Activated CD8-positive, alpha-beta memory T cell treated with anti-CD3 and anti-CD28 coated beads for 36 hours (primary cell): Measurements from ENCODE around the gene NUCB1. TPM values are rescaled to one million over a fixed set of nuclear protein-coding genes. Genes with fewer than 3 reads are reported as not detected.

ENCODE experiments used
- CTCF ChIA-PET: fragments of 350-600 bp; sonication (Branson Sonifier 250); formaldehyde crosslinking; loops from one replicate; lab custom pipeline; 2021; ENCODE audit warnings: antibody characterized with exemption; lab: Charles Lee
- POLR2A ChIA-PET: fragments of 350-600 bp; sonication (Branson Sonifier 250); formaldehyde crosslinking; loops from one replicate; lab custom pipeline; 2021; ENCODE audit warnings: antibody characterized with exemption; lab: Charles Lee
- total RNA-seq, 2 experiments: library from RNA; stranded (reverse); gene quantifications; one replicate each; pipeline ENCODE4 v1.2.3, GENCODE V29; 2021

The NUCB1 gene
- total RNA-seq, 2 experiments from 2014 or later = 89.2 to 89.5 TPM

GRCh38 chr19:48963371-48964204 is 63.5 kb downstream of the NUCB1 start:
- POLR2A ChIA-PET = interaction anchor here (1.0 to 1.5 kb wide), 4 partner anchors 8 to 89 kb away, joined by 3 to 6 read pairs (median 4); partner anchors contain the start of genes BAX and NUCB1

DNA sequence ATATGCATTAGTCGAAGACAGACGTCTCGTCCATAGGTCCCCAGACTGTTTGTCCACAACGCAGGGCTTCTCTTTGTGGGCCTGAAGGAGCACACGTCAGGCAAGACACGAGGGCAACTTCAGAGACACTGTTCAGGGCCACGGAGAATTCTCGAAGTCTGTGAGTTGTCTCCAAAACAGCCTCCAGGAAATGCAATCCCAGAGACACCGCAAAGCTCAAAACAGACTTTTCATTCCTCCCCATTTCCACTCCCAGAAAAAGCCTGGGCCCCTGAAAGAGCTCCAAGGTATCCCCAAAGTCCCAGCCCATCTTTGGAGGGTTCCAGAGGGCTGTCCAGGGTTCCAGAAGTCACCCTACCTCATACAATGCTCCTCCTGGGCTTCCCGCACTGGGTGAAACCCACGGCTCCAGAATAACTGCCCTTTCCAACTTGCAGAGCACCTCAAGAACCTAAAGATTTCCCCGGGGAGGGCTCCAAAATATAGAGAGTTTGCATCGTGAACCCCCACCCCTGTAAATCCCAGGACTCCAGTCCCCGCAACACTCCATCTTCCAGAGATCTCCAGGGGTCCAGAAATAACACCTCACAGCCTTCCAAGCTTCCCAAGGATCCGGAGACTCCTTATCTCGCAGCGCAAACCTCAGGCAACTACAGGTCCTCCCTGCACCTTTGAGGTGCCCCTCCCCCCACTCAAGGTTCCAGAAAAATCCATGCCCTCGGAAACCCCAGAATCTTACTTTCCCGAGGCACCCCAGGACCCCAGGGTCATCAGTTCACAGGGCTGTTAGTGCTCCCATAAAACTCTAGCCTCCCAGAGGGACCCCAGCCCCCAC is 64.3 kb downstream of the NUCB1 start:
- ChIA-PET POLR2A (interaction anchor here (1.0 to 2.1 kb wide), 7 partner anchors 9 to 169 kb away, joined by 3 to 6 read pairs (median 5); partner anchors contain the start of genes BAX, NUCB1 and PPP1R15A), CTCF (interaction anchor here (0.6 to 5.3 kb wide), 4 partner anchors 15 to 176 kb away, joined by 3 to 24 read pairs (median 3); partner anchors contain the start of genes GYS1 and RUVBL2)

More at GRCh38 chr19:48963371-48964204, 63.5 kb downstream of the NUCB1 start:
- CTCF ChIA-PET = interaction anchor here (0.6 to 5.3 kb wide), 3 partner anchors 15 to 153 kb away, joined by 3 to 24 read pairs (median 3); partner anchors contain the start of genes GYS1 and RUVBL2

DNA sequence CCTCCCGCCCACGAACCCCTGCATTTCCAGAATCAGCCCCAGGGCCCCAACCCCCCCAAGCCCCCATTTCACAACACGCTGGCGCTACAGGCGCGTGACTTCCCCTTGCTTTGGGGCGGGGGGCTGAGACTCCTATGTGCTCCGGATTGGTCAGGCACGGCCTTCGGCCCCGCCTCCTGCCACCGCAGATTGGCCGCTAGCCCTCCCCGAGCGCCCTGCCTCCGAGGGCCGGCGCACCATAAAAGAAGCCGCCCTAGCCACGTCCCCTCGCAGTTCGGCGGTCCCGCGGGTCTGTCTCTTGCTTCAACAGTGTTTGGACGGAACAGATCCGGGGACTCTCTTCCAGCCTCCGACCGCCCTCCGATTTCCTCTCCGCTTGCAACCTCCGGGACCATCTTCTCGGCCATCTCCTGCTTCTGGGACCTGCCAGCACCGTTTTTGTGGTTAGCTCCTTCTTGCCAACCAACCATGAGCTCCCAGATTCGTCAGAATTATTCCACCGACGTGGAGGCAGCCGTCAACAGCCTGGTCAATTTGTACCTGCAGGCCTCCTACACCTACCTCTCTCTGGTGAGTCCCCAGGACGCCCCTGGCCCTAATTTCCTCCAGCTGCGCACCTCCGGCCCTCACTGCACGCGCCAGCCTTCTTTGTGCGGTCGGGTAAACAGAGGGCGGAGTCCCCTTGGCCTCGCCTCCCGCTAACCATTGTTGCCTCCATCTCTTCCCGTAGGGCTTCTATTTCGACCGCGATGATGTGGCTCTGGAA is 65.1 kb downstream of the NUCB1 start, which contains the start of gene FTL:
FTL (plus strand) TSS at position 270 of the 766 bp plus-strand sequence; CDS start at position 469, 199 bp downstream.
- CTCF ChIA-PET = interaction anchor here (1.3 to 5.3 kb wide), 3 partner anchors 28 to 177 kb away, joined by 3 to 24 read pairs (median 3); partner anchors contain the start of genes GYS1 and RUVBL2

DNA sequence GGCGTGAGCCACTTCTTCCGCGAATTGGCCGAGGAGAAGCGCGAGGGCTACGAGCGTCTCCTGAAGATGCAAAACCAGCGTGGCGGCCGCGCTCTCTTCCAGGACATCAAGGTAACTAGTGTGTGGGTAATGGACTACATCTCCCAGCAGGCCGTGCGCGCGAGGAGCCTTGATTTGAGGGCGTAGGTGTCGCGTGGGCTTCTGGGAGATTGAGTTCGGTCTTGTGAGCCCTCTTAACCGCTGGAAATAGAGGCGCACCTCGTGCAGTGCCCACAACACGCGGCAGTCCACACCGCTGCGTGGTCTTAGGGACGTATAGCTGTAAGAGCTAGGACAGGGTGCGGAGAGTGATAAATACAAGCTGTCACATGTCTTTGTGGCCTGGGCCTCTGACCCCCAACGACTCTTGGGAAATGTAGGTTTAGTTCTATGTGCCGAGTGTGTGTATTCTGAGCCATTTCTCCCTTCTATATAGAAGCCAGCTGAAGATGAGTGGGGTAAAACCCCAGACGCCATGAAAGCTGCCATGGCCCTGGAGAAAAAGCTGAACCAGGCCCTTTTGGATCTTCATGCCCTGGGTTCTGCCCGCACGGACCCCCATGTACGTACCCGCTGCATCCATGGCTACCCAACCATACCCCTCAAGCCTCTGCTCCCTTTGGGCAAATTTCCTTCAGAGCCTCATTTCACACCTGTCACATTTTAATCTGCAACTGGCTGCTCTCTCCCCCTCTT is 65.9 kb downstream of the NUCB1 start:
- ChIA-PET CTCF (interaction anchor here (1.3 to 5.3 kb wide), 3 partner anchors 27 to 178 kb away, joined by 3 to 24 read pairs (median 3); partner anchors contain the start of genes GYS1 and RUVBL2), POLR2A (interaction anchor here (0.6 to 2.1 kb wide), 5 partner anchors 11 to 171 kb away, joined by 3 to 8 read pairs (median 6); partner anchors contain the start of genes BAX and PPP1R15A)

More for the DNA sequence above, 65.1 kb downstream of the NUCB1 start, which contains the start of gene FTL:
- POLR2A ChIA-PET = interaction anchor here (1.1 to 2.1 kb wide), 3 partner anchors 11 to 170 kb away, joined by 3 to 6 read pairs (median 6); partner anchors contain the start of genes BAX and PPP1R15A

DNA sequence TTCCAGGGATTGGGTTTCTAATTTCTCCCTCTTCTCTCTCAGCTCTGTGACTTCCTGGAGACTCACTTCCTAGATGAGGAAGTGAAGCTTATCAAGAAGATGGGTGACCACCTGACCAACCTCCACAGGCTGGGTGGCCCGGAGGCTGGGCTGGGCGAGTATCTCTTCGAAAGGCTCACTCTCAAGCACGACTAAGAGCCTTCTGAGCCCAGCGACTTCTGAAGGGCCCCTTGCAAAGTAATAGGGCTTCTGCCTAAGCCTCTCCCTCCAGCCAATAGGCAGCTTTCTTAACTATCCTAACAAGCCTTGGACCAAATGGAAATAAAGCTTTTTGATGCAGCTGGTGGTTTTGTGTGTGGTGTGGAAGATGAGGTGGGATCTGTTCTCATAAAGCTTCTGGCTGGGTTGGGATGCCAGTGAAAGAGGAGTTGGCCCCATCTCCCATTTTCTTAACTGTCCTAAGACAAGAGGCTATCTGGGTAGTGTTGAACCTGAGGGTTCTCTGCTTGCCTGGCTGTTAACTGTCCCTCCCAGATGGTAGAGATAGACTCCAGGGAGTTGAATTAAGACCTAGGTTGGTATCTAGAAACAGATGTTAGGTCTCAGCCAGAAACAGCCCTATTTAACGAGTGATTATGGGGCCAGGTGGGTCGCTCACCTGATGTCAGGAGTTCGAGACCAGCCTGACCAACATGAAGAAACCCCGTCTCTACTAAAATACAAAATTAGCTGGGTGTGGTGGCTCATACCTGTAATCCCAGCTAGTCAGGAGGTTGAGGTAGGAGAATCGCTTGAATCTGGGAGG is 66.6 kb downstream of the NUCB1 start:
- ChIA-PET POLR2A (interaction anchor here (0.6 to 2.1 kb wide), 4 partner anchors 12 to 171 kb away, joined by 3 to 8 read pairs (median 6); partner anchors contain the start of genes BAX and PPP1R15A), CTCF (interaction anchor here (0.9 to 5.3 kb wide), 4 partner anchors 9 to 179 kb away, joined by 3 to 24 read pairs (median 4); partner anchors contain the start of genes GYS1 and RUVBL2)

GRCh38 chr19:48967346-48968178 is 67.5 kb downstream of the NUCB1 start:
- ChIA-PET POLR2A (interaction anchor here (0.6 to 2.1 kb wide), 4 partner anchors 13 to 172 kb away, joined by 3 to 8 read pairs (median 4); no protein-coding TSS in a partner anchor), CTCF (interaction anchor here (0.7 to 5.3 kb wide), 4 partner anchors 9 to 180 kb away, joined by 3 to 24 read pairs (median 4); partner anchors contain the start of genes GYS1 and RUVBL2)

GRCh38 chr19:48968179-48968661 is 68.1 kb downstream of the NUCB1 start:
- POLR2A ChIA-PET = interaction anchor here (0.6 to 2.1 kb wide), 4 partner anchors 14 to 173 kb away, joined by 3 to 8 read pairs (median 4); no protein-coding TSS in a partner anchor

DNA sequence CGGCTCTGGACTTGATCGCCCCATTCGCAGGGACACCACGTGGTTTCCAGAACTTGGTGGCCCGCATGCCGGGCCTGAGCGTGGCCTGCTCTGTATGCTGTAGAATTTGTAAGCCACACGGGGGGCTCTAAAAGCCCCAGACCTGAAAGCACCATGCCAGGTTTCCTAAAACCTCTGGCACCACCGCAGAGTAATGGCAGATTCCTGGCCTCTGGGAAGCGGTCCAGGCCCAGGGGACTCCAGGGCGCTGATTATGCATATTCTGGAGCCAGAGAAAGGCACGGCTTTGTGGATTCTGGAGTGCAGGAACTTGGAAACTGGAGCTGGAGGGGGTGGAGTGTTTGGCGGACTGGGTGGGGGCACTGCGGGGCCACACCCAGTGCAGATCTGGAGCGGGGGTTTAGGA is 68.7 kb downstream of the NUCB1 start:
- ChIA-PET POLR2A (no interaction called here), CTCF (interaction anchor here (0.6 to 1.9 kb wide), 2 partner anchors 11 to 538 kb away, joined by 3 to 5 read pairs; no protein-coding TSS in a partner anchor)

More at GRCh38 chr19:48968179-48968661, 68.1 kb downstream of the NUCB1 start:
- CTCF ChIA-PET = interaction anchor here (0.6 to 5.3 kb wide), 5 partner anchors 8 to 539 kb away, joined by 3 to 24 read pairs (median 4); partner anchors contain the start of genes GYS1 and RUVBL2

- ChIA-PET CTCF (interaction anchor here (1.1 to 2.2 kb wide), 9 partner anchors 10 to 181 kb away, joined by 3 to 13 read pairs (median 5); partner anchors contain the start of genes BAX, HSD17B14 and NUCB1), POLR2A (no interaction called here)
These were observed 69.4 kb downstream of the NUCB1 start for GRCh38 chr19:48969276-48970138.

DNA sequence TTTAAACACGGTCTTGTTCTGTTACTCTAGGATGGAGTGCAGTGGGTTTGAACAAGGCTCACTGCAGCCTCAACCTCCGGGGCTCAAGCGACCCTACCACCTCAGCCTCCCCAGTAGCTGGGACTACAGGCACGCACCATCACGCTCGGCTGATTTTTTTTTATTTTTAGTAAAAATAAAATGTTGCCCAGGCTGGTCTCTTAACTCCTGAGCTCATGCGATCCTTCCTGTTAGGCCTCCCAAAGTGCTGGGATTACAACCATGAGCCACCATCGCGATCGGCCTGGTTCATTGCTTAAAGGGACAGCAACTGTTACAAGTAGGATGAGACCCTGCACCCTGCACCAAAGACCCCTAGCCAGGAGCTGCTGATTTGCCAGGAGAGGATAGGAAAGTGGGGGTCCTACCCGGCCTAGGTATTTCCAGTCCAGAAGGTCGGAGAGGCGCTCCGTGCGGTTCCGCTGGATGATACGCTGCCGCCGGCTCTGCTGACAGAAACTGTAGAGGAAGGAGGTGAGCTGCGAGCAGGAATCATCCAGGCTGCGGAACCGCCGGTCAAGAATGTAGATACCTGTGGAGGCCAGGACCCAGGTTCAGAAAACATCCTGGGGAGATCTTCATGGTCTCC is 70.1 kb downstream of the NUCB1 start:
- POLR2A ChIA-PET = interaction anchor here (0.6 kb wide), 2 partner anchors 9 to 46 kb away, joined by 4 to 9 read pairs; no protein-coding TSS in a partner anchor
- CTCF ChIA-PET = interaction anchor here (0.6 to 2.2 kb wide), 28 partner anchors 8 to 724 kb away, joined by 3 to 13 read pairs (median 5); partner anchors contain the start of genes BAX, DHDH, GYS1 and HSD17B14

- CTCF ChIA-PET = interaction anchor here (0.7 to 2.2 kb wide), 26 partner anchors 9 to 296 kb away, joined by 3 to 13 read pairs (median 5); partner anchors contain the start of genes BAX, DHDH, GYS1 and HSD17B14
- POLR2A ChIA-PET = interaction anchor here (0.6 kb wide), 2 partner anchors 9 to 46 kb away, joined by 4 to 9 read pairs; no protein-coding TSS in a partner anchor
These were observed 70.8 kb downstream of the NUCB1 start for GRCh38 chr19:48970923-48971395.
